PC-9 (cell line): ENCODE measurements around the gene KRTAP20-2. TPM values are rescaled to one million over a fixed set of nuclear protein-coding genes. Genes with fewer than 3 reads are reported as not detected.

Experiments used
- BruUV-seq: library from RNA; stranded (reverse); fragments of 400-500 nt; replicated peaks from 2 replicates; lab custom pipeline; 2021; lab: Mats Ljungman, UMichigan
- CTCF ChIA-PET: fragments of 300-600 bp; sonication (Branson Sonifier 250); formaldehyde crosslinking; loops from one replicate; lab custom pipeline; 2022; ENCODE audit warnings: antibody characterized with exemption; lab: Charles Lee
- POLR2A ChIA-PET: fragments of 300-600 bp; sonication (Branson Sonifier 250); formaldehyde crosslinking; loops from one replicate; lab custom pipeline; 2022; ENCODE audit warnings: antibody characterized with exemption; ENCODE audit not compliant: unreplicated experiment; lab: Charles Lee
- DNase-seq, 2 experiments: peaks; one replicate each; pipeline versions ENCODE4 v3.0.0 to v3.0.0-alpha.2; 2015 to 2022; ENCODE audit warnings: mixed read lengths in 1 of 2
- H2AFZ ChIP-seq: fragments of 200-600 bp; sonication (generic); 2 replicates; pipeline ENCODE4 v1.8.1; 2017; ENCODE audit warnings: antibody characterized with exemption
- H3F3A ChIP-seq: fragments of 200-600 bp; sonication (generic); 2 replicates; pipeline ENCODE4 v1.8.1; 2017; ENCODE audit warnings: antibody characterized with exemption, mild to moderate bottlenecking, low read depth; ENCODE audit not compliant: insufficient read depth
- H3K27ac ChIP-seq: fragments of 200-600 bp; sonication (generic); 2 replicates; pipeline ENCODE4 v1.6.1; 2016; ENCODE audit warnings: mixed run types
- H3K27me3 ChIP-seq: fragments of 200-600 bp; sonication (generic); 2 replicates; pipeline ENCODE4 v1.6.1; 2016; ENCODE audit warnings: low read depth, mixed run types; ENCODE audit not compliant: insufficient read depth
- H3K36me3 ChIP-seq: fragments of 200-600 bp; sonication (generic); 2 replicates; pipeline ENCODE4 v1.6.1; 2016; ENCODE audit warnings: low read depth, mixed run types
- H3K4me1 ChIP-seq: fragments of 200-600 bp; sonication (generic); replicated peaks from 2 replicates; pipeline ENCODE4 v1.6.1; 2016; ENCODE audit warnings: mixed run types; ENCODE audit not compliant: insufficient read depth
- H3K4me2 ChIP-seq: fragments of 200-600 bp; sonication (generic); 2 replicates; pipeline ENCODE4 v1.6.1; 2017; ENCODE audit warnings: mixed run types
- H3K4me3 ChIP-seq: fragments of 200-600 bp; sonication (generic); 2 replicates; pipeline ENCODE4 v1.6.1; 2016; ENCODE audit warnings: mixed run types
- H3K79me2 ChIP-seq: fragments of 200-600 bp; sonication (generic); 2 replicates; pipeline ENCODE4 v1.6.1; 2017; ENCODE audit warnings: low read depth, mixed run types
- H3K9me2 ChIP-seq: fragments of 200-600 bp; sonication (generic); 2 replicates; pipeline ENCODE4 v1.8.1; 2017; ENCODE audit warnings: mild to moderate bottlenecking; ENCODE audit not compliant: insufficient read depth
- H3K9me3 ChIP-seq: fragments of 200-600 bp; sonication (generic); 2 replicates; pipeline ENCODE4 v1.8.1; 2016; ENCODE audit warnings: low read depth; ENCODE audit not compliant: insufficient read depth
- H4K20me1 ChIP-seq: fragments of 200-600 bp; sonication (generic); 2 replicates; pipeline ENCODE4 v1.8.1; 2017; ENCODE audit not compliant: insufficient read depth
- CTCF ChIP-seq: fragments of 200-600 bp; sonication (generic); conservative IDR thresholded peaks from 2 replicates; pipeline ENCODE4 v1.6.1; 2017; ENCODE audit warnings: mixed run types, antibody characterized with exemption, mild to moderate bottlenecking, moderate library complexity
- EZH2 ChIP-seq: fragments of 200-600 bp; sonication (generic); IDR thresholded peaks from 2 replicates; pipeline ENCODE4 v1.8.0; 2017; ENCODE audit warnings: antibody characterized with exemption, low read depth
- intact Hi-C: fragments of 100-400 bp; cut with micrococcal nuclease; formaldehyde crosslinking; loops from one replicate; pipeline ENCODE4 v1.10.0; 2022; ENCODE audit not compliant: unreplicated experiment
- total RNA-seq: library from RNA; stranded (reverse); gene quantifications from 2 replicates; pipeline ENCODE4 v1.2.3, GENCODE V29; 2021

Gene KRTAP20-2
- total RNA-seq, 1 experiment from 2014 or later: not detected

DNA sequence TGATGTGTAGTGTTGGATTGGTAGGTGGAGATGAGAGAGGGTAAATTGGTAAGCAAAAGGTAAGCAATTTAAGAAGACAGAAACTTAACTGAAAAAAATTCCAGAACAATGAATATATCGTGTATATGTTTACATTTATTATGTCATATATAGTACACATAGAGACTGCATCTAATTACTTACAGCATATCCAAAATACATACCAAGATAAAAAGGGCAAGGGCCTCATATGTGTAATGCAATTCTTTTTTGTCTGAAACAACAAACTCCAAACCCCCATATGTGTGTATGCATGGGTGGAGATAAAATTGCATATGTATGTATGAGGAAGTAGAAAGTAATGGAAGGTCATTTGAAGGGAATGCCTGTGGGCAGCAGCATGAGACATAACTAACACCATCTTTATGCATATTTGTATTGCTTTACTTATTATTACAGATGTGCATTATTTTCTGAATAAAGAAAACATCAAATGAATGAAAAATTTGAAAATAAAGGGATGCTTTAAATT, 12.0 kb downstream of the KRTAP20-2 start:
- TF ChIP-seq CTCF: no peak
- TF ChIP-seq EZH2: no peak
- Histone ChIP-seq H3K4me2 (no peak overlapping the region), H3K9me2 (no peaks in the 10 kb centered on the region), H3F3A (no peaks in the 10 kb centered on the region), H3K27me3 (no peaks in the 10 kb centered on the region), H3K4me1 (no peaks in the 10 kb centered on the region), H4K20me1 (no peaks in the 10 kb centered on the region), H3K36me3 (no peaks in the 10 kb centered on the region), H2AFZ (no peak overlapping the region), H3K9me3 (no peaks in the 10 kb centered on the region), H3K27ac (no peak overlapping the region), H3K4me3 (no peak overlapping the region), H3K79me2 (no peaks in the 10 kb centered on the region)
- BruUV-seq: no TSS peak
- intact Hi-C loops: no loop called here
- CTCF ChIA-PET: no interaction called here
- DNase-seq: no peak
- POLR2A ChIA-PET: no interaction called here

GRCh38 chr21:30652891-30653290, 17.9 kb downstream of the KRTAP20-2 start:
- ChIA-PET CTCF (no interaction called here), POLR2A (no interaction called here)
- TF ChIP-seq EZH2 (no peak), CTCF (no peak)
- intact Hi-C loops: no loop called here
- no peak for DNase-seq
- Histone ChIP-seq H3K4me1 (no peaks in the 10 kb centered on the region), H3K9me3 (no peaks in the 10 kb centered on the region), H3K4me3 (no peak overlapping the region), H3F3A (no peaks in the 10 kb centered on the region), H3K79me2 (no peaks in the 10 kb centered on the region), H3K27ac (no peak overlapping the region), H3K27me3 (no peaks in the 10 kb centered on the region), H2AFZ (no peak overlapping the region), H3K36me3 (no peaks in the 10 kb centered on the region), H3K9me2 (no peaks in the 10 kb centered on the region), H3K4me2 (no peak overlapping the region), H4K20me1 (no peaks in the 10 kb centered on the region)
- BruUV-seq: no TSS peak

DNA sequence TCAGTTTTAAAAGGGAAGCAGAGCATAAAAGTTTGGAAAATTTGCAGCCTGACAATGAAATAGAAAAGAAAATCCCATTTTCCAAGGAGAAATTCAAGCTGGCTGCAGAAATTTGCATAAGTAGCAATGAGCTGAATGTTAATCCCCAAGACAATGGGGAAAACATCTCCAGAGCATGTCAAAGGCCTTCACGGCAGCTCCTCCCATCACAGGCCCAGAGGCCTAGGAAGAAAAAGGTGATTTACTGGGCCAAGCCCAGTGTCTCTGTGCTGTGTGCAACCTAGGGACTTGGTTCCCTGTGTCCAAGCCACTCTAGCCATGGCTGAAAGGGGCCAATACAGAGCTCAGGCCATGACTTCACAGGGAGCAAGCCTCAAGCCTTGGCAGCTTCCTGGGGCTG, 33.8 kb downstream of the KRTAP20-2 start:
- H3K27me3 ChIP-seq: no peaks in the 10 kb centered on the region
- no peaks in the 10 kb centered on the region for H4K20me1 ChIP-seq
- ChIA-PET POLR2A (no interaction called here), CTCF (no interaction called here)
- no peak overlapping the region for H3K4me3 ChIP-seq
- TF ChIP-seq CTCF (no peak), EZH2 (no peak)
- intact Hi-C loops: no loop called here
- no peak overlapping the region for H3K4me2 ChIP-seq
- no peaks in the 10 kb centered on the region for H3K9me3 ChIP-seq
- H3K36me3 ChIP-seq: no peaks in the 10 kb centered on the region
- no TSS peak for BruUV-seq
- no peak for DNase-seq
- no peaks in the 10 kb centered on the region for H3F3A ChIP-seq
- H3K9me2 ChIP-seq: no peaks in the 10 kb centered on the region
- H3K4me1 ChIP-seq: no peaks in the 10 kb centered on the region
- no peak overlapping the region for H2AFZ ChIP-seq
- no peaks in the 10 kb centered on the region for H3K79me2 ChIP-seq
- H3K27ac ChIP-seq: no peak overlapping the region
